Cardiac muscle cell (in vitro differentiated cells and primary cell): Measurements from ENCODE around the gene ZNF70. TPM values are rescaled to one million over a fixed set of nuclear protein-coding genes. Genes with fewer than 3 reads are reported as not detected.

ENCODE experiments used
- DNase-seq, 2 donors: peaks; one replicate each; pipeline versions ENCODE4 v3.0.0 to v3.0.0-alpha.2; 2010 to 2017; ENCODE audit warnings: low read depth in 1 of 2, low spot score in 1 of 2
- H3K27ac ChIP-seq: fragments of 200-600 bp; sonication (generic); 2 replicates; pipeline ENCODE4 v1.5.1; 2016
- H3K27me3 ChIP-seq: fragments of 200-600 bp; sonication (generic); 2 replicates; pipeline ENCODE4 v1.6.0; 2016; ENCODE audit warnings: control low read depth
- H3K36me3 ChIP-seq: fragments of 200-600 bp; sonication (generic); 2 replicates; pipeline ENCODE4 v1.5.1; 2016; ENCODE audit warnings: control low read depth
- H3K4me1 ChIP-seq: fragments of 200-600 bp; sonication (generic); 2 replicates; pipeline ENCODE4 v1.8.1; 2017; ENCODE audit warnings: low read depth, mild to moderate bottlenecking, mixed run types
- H3K4me3 ChIP-seq: fragments of 200-600 bp; sonication (generic); 2 replicates; pipeline ENCODE4 v1.5.1; 2016; ENCODE audit warnings: mild to moderate bottlenecking
- H3K9me3 ChIP-seq: fragments of 200-600 bp; sonication (generic); 2 replicates; pipeline ENCODE4 v1.5.1; 2017; ENCODE audit warnings: low read depth, mild to moderate bottlenecking, control low read depth
- polyA plus RNA-seq: library from polyadenylated mRNA; unstranded; fragments of >200 nt; fragmentation: Nextera tagmentation; extraction: Ambion mirVana; gene quantifications from 2 replicates; pipeline ENCODE4 v1.2.1, GENCODE V29; 2016
- total RNA-seq: library from RNA; depleted of rRNA; stranded (reverse); fragments of >200 nt; gene quantifications from 2 replicates; pipeline ENCODE4 v1.2.3, GENCODE V29; 2016
- TF ChIP-seq, protein P1 (sequence below): IDR thresholded peaks from 2 replicates; pipeline ENCODE4 v1.5.1; 2012; ENCODE audit warnings: low read depth, mild to moderate bottlenecking, low read length

The ZNF70 gene
- total and polyA plus RNA-seq, 2 experiments from 2014 or later = 2.3 to 8.4 TPM

DNA sequence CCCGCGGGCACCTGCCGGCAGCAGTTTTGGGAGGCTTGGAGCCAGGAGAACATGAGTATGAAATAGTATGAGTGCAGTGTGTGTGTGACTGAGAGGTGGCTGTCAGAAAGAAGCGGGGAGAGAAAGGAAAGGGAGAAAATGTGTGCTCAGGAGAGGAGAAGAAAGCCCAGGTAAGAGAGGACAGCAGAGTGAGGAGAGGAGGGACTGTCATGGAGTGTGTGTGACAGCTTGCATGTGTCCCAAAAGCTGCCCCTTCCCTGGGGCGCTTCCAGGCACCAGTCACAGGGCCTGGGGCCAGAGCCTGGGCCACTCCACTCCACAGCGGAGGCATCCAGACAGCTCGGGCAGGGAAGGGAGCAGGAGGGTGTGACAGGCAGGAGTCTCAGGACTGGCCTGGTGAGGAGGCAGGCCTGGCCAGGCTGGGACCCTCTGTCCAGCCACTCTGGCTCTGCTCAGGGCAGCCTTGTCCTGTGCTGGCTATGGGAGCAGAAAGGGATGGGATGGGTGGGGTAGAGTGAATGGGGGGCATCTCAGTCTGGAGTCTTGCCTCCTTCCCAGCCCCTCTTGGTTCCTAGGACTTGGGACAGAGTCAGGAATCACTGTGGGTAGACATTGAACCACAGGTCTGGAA lies 22.7 kb upstream of the ZNF70 start:
- H3K4me3 ChIP-seq = peak overlapping the region; percentile 42
- peaks cover 16% of the 10 kb centered on the region for H3K4me1 ChIP-seq
- no peaks in the 10 kb centered on the region for H3K27me3 ChIP-seq
- no peak for DNase-seq
- H3K9me3 ChIP-seq = no peaks in the 10 kb centered on the region
- TF ChIP-seq, protein P1, sequence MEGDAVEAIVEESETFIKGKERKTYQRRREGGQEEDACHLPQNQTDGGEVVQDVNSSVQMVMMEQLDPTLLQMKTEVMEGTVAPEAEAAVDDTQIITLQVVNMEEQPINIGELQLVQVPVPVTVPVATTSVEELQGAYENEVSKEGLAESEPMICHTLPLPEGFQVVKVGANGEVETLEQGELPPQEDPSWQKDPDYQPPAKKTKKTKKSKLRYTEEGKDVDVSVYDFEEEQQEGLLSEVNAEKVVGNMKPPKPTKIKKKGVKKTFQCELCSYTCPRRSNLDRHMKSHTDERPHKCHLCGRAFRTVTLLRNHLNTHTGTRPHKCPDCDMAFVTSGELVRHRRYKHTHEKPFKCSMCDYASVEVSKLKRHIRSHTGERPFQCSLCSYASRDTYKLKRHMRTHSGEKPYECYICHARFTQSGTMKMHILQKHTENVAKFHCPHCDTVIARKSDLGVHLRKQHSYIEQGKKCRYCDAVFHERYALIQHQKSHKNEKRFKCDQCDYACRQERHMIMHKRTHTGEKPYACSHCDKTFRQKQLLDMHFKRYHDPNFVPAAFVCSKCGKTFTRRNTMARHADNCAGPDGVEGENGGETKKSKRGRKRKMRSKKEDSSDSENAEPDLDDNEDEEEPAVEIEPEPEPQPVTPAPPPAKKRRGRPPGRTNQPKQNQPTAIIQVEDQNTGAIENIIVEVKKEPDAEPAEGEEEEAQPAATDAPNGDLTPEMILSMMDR = no peak
- H3K27ac ChIP-seq = no peak overlapping the region
- no peaks in the 10 kb centered on the region for H3K36me3 ChIP-seq

DNA sequence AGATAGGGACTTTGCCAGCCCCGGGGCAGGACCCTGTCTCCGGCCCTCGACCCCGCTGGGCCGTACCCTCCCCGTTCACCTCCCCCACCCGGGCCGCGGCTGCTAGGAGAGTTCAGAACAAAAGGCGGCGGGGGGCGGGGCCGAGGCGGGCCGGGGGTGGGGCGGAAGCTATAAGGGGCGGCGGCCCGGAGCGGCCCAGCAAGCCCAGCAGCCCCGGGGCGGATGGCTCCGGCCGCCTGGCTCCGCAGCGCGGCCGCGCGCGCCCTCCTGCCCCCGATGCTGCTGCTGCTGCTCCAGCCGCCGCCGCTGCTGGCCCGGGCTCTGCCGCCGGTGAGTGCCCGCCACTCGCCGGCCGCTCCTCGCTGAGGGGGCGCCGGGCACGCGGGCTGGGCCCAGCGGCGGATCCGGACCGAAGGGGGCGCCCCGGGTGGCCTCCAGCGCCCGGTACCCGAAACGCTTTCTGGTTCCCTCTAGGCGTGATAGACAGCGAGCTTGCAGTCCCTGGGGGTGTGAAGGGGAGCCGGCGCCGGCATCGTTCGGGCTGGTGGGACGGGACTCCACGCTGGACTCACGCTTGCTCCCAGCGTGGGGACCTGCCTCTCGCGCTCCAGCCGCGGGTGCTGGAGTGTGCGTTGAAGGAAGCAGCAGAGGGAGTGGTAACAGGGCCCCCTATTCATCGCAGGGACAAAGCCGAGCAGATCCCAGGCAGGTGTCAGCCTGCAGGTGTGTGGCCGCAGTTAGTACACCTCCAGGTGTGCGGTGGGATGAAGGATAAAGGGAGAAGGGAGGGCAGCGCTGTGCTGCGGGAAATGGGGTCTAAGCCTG lies 21.9 kb upstream of the ZNF70 start, which contains the start of gene MMP11:
Gene MMP11 (plus strand): TSS at position 201 of the 825 bp plus-strand sequence. CDS start 22 bp downstream, at position 223.
- H3K27ac ChIP-seq = no peak within 1 kb of the TSS
- TF ChIP-seq, protein P1 = no peak
- peaks cover 18% of the 10 kb centered on the region for H3K4me1 ChIP-seq
- DNase-seq = peak; percentile 49 to 71
- no peaks in the 10 kb centered on the region for H3K27me3 ChIP-seq
- H3K36me3 ChIP-seq = no peaks in the 10 kb centered on the region
- no peaks in the 10 kb centered on the region for H3K9me3 ChIP-seq
- peak within 1 kb of the TSS; percentile 42 for H3K4me3 ChIP-seq

DNA sequence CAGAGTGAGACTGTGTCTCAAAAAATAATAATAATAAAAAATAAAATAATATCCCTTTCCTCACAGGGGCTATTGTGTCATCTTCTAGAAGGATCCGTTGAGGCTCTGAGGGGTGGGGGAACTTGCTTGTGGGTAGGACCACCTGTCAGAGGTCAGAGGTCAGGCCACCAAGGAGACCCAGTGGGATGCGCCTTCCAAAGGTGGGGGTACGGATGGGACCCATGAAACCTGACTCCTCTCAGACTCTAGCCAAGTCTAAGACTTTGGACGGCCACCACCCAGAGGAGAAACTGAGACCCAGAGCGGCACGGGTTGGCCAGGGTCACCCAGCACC lies 21.4 kb upstream of the ZNF70 start:
- Histone ChIP-seq H3K9me3 (no peaks in the 10 kb centered on the region), H3K4me1 (peaks cover 18% of the 10 kb centered on the region), H3K27me3 (no peaks in the 10 kb centered on the region), H3K36me3 (no peaks in the 10 kb centered on the region), H3K27ac (no peak overlapping the region), H3K4me3 (peak overlapping the region; percentile 42)
- TF ChIP-seq, protein P1 = no peak
- no peak for DNase-seq

DNA sequence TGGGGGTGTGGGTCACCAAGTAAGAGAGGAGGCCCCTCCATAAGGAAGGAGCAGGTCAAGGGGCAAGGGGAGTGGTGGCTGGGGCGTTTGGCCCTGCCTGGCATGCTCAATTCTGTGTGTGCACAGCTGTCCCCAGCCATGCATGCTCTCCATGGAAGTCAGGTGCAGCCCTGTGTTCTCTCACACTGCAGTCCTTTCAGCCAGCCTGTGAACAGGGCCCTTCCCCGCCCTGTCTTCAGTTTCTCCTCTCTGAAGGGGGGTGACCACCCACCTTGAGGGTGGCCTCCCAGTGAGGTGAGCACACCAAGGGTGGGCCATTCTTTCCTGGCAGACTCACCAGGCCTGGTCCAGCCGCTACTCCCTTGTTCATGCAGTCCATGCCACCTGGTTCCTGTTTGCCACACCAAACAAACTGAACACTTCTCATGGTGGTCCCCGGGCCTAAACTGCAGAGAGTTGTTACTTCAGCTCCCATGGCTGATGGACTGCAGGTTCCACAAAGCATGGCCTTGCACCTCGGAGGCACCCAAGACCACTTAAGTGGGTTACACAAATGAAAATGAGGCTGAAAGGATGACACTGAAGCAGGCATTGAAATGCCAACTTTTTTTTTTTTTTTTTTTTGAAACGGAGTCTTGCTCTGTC lies 18.5 kb upstream of the ZNF70 start:
- H3K36me3 ChIP-seq = no peaks in the 10 kb centered on the region
- TF ChIP-seq, protein P1 = no peak
- no peaks in the 10 kb centered on the region for H3K9me3 ChIP-seq
- H3K27me3 ChIP-seq = no peaks in the 10 kb centered on the region
- peaks cover 25% of the 10 kb centered on the region for H3K4me1 ChIP-seq
- DNase-seq = no peak
- H3K27ac ChIP-seq = no peak overlapping the region
- H3K4me3 ChIP-seq = no peak overlapping the region

DNA sequence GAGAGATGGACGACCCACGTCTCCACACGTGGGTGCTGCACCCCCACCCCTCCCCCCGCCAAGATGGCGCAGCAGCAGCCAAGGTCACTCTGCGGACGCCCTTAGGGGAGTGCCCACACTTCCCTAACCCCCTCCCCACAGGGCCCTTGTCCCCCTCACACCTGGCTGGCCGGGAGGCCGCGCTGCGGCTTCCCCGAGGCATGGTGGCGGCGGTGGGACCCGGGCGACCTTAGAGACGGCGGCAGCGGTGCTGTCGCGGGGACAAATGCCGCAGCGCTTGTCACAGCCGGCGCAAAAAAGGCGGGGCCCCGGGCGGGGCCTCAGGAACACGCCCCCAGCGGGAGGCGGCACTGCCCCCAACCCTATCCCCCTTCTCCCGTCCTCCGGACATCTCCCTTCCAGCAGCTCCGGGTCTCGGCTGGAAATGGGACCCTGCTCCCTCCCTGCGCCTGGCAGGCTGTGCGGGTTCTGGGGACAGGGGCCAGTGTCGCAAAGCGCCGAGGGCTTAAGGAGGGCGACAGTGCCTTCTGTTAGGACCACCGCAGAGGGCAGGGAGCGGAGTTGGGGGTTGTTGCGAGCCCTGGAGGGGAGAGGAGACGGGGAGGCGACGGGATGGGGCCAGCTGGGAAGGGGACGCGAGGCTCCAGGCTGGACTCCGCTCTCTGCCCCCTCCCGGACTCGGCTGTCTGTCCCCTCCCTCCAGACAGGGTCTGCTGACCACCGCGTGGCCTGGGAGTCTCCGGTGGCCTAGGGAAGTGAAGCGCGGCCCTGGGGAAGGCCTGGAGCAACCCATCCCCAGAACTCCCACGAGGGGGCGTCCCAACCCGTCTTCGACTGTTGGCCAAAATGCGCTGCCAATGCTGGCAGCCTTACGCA lies 17.0 kb upstream of the ZNF70 start, which contains the start of gene CHCHD10:
Gene CHCHD10 (minus strand): TSS at position 300 of the 876 bp plus-strand sequence. CDS start 98 bp downstream, at position 202.
- peak; percentile 83 to 92 for DNase-seq
- Histone ChIP-seq H3K27me3 (no peaks in the 10 kb centered on the region), H3K4me3 (peak within 1 kb of the TSS; percentile 71), H3K4me1 (peaks cover 27% of the 10 kb centered on the region), H3K27ac (peak within 1 kb of the TSS; percentile 84), H3K9me3 (no peaks in the 10 kb centered on the region), H3K36me3 (no peaks in the 10 kb centered on the region)
- TF ChIP-seq, protein P1 = peak; percentile 77
